GM19463 (cell line): ENCODE measurements around the gene LENEP.

ENCODE experiments used
- ATAC-seq: cut with Tn5 transposase; IDR thresholded peaks from one replicate; pipeline ENCODE4 v1.9.1; 2021; ENCODE audit warnings: mild to moderate bottlenecking, moderate library complexity; ENCODE audit not compliant: unreplicated experiment

LENEP gene

GRCh38 chr1:155043301-155043702 lies 49.9 kb downstream of the LENEP start:
- ATAC-seq = no peak

GRCh38 chr1:155043793-155044192 lies 50.4 kb downstream of the LENEP start:
- ATAC-seq = no peak
